Right lobe of liver (tissue), 4 donors: Measurements from ENCODE around the gene BANP.

Source experiments
- CTCF ChIP-seq, 4 donors: fragments of 200-600 bp in 3 of 4; fragments of 450-650 bp in 1 of 4; IDR thresholded peaks; one replicate each; pipeline versions ENCODE4 v1.5.1 to v1.8.0; 2016 to 2022; ENCODE audit warnings: antibody characterized with exemption in 4 of 4, mild to moderate bottlenecking in 2 of 4
- POLR2A ChIP-seq: fragments of 450-650 bp; IDR thresholded peaks from one replicate; pipeline ENCODE4 v1.6.1; 2017; ENCODE audit warnings: antibody characterized with exemption, mild to moderate bottlenecking
- donor health status: DM: no; HTN: no; CAD: no.
- donor health status: DM: no; HTN: no; CAD: no.
- donor health status: DM: no; HTN: yes; CAD: no.

- TF ChIP-seq CTCF (IDR thresholded peaks at IDR 0.05): no peak
- no peak for TF ChIP-seq POLR2A
Observed at GRCh38 chr16:88078111-88078775, 127.0 kb downstream of the BANP start.
